Measurements from ENCODE around the gene CYB5D1.

- no peak for TF ChIP-seq NANOG (IDR thresholded peaks at IDR 0.05; ENCODE audit: insufficient read depth, low read depth, low read length, poor library complexity, severe bottlenecking)
- TF ChIP-seq POLR2A (IDR thresholded peaks at IDR 0.05; ENCODE audit: control extremely low read depth in 1 of 2, low read depth in 2 of 2, low read length in 2 of 2): no peak
- TF ChIP-seq, protein P1, sequence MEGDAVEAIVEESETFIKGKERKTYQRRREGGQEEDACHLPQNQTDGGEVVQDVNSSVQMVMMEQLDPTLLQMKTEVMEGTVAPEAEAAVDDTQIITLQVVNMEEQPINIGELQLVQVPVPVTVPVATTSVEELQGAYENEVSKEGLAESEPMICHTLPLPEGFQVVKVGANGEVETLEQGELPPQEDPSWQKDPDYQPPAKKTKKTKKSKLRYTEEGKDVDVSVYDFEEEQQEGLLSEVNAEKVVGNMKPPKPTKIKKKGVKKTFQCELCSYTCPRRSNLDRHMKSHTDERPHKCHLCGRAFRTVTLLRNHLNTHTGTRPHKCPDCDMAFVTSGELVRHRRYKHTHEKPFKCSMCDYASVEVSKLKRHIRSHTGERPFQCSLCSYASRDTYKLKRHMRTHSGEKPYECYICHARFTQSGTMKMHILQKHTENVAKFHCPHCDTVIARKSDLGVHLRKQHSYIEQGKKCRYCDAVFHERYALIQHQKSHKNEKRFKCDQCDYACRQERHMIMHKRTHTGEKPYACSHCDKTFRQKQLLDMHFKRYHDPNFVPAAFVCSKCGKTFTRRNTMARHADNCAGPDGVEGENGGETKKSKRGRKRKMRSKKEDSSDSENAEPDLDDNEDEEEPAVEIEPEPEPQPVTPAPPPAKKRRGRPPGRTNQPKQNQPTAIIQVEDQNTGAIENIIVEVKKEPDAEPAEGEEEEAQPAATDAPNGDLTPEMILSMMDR (IDR thresholded peaks at IDR 0.05; ENCODE audit: control extremely low read depth in 1 of 3, insufficient read depth in 1 of 3, low read depth in 1 of 3, low read length in 3 of 3): no peak
- no peak for TF ChIP-seq TEAD4 (IDR thresholded peaks at IDR 0.05; ENCODE audit: low read depth, low read length)
- no peak for TF ChIP-seq ZNF274 (IDR thresholded peaks at IDR 0.05; ENCODE audit: borderline replicate concordance, extremely low read depth, low read length)
- TF ChIP-seq EP300 (IDR thresholded peaks at IDR 0.05; ENCODE audit: borderline replicate concordance in 1 of 2, low read depth in 2 of 2, low read length in 2 of 2): no peak
- no peak for TF ChIP-seq POLR2AphosphoS5 (IDR thresholded peaks at IDR 0.05; ENCODE audit: low read depth, low read length)
Observed at GRCh38 chr17:7873051-7873450, 15.2 kb downstream of the CYB5D1 start.

Measured in H1 (cell line).